Loucy (cell line): ENCODE measurements around the gene SCCPDH.

Source experiments
- H2AFZ ChIP-seq: fragments of 200-600 bp; sonication (generic); 2 replicates; pipeline ENCODE4 v1.6.0; 2016; ENCODE audit warnings: antibody characterized with exemption, mild to moderate bottlenecking, low read length, moderate library complexity
- H3F3A ChIP-seq: fragments of 200-600 bp; 2 replicates; pipeline ENCODE4 v1.6.0; 2016; ENCODE audit warnings: antibody characterized with exemption, low read depth, mild to moderate bottlenecking
- H3K27me3 ChIP-seq: fragments of 200-600 bp; sonication (generic); 2 replicates; pipeline ENCODE4 v1.6.1; 2014; ENCODE audit warnings: low read length, mild to moderate bottlenecking; ENCODE audit not compliant: insufficient read depth, poor library complexity, severe bottlenecking
- H3K36me3 ChIP-seq: fragments of 200-600 bp; sonication (generic); 2 replicates; pipeline ENCODE4 v1.6.1; 2016; ENCODE audit warnings: low read length; ENCODE audit not compliant: insufficient read depth
- H3K4me1 ChIP-seq: fragments of 200-600 bp; sonication (generic); 2 replicates; pipeline ENCODE4 v1.5.1; 2014; ENCODE audit warnings: low read length, mild to moderate bottlenecking; ENCODE audit not compliant: insufficient read depth, poor library complexity, severe bottlenecking
- H3K4me2 ChIP-seq: fragments of 200-600 bp; sonication (generic); 2 replicates; pipeline ENCODE4 v1.6.0; 2014; ENCODE audit warnings: antibody characterized with exemption, low read length, low read depth, mild to moderate bottlenecking; ENCODE audit not compliant: poor library complexity, severe bottlenecking
- H3K4me3 ChIP-seq: fragments of 200-600 bp; sonication (generic); 2 replicates; pipeline ENCODE4 v1.5.1; 2014; ENCODE audit warnings: low read length, mild to moderate bottlenecking, mixed read lengths; ENCODE audit not compliant: poor library complexity, severe bottlenecking
- H3K79me2 ChIP-seq: fragments of 200-600 bp; sonication (generic); 2 replicates; pipeline ENCODE4 v1.6.1; 2014; ENCODE audit warnings: low read length; ENCODE audit not compliant: insufficient read depth
- H3K9ac ChIP-seq: fragments of 200-600 bp; sonication (generic); 2 replicates; pipeline ENCODE4 v1.6.0; 2014; ENCODE audit warnings: mild to moderate bottlenecking, low read depth, low read length, moderate library complexity; ENCODE audit not compliant: poor library complexity, severe bottlenecking
- H3K9me2 ChIP-seq: fragments of 200-600 bp; sonication (generic); replicated peaks from 2 replicates; pipeline ENCODE4 v1.6.1; 2016; ENCODE audit warnings: low read depth, low read length, mixed read lengths
- H3K9me3 ChIP-seq: fragments of 200-600 bp; sonication (generic); 2 replicates; pipeline ENCODE4 v1.6.1; 2014; ENCODE audit warnings: mild to moderate bottlenecking, antibody characterized with exemption, low read length, low read depth; ENCODE audit not compliant: insufficient read depth
- H4K20me1 ChIP-seq: fragments of 200-600 bp; sonication (generic); 2 replicates; pipeline ENCODE4 v1.6.0; 2014; ENCODE audit warnings: antibody characterized with exemption, low read length, mild to moderate bottlenecking; ENCODE audit not compliant: insufficient read depth, poor library complexity, severe bottlenecking
- EZH2phosphoT487 ChIP-seq: fragments of 200-600 bp; IDR thresholded peaks from 2 replicates; pipeline ENCODE4 v1.6.1; 2018; ENCODE audit warnings: antibody characterized with exemption, mild to moderate bottlenecking, moderate library complexity, borderline replicate concordance
- TF ChIP-seq, protein P1 (sequence below): fragments of 200-600 bp; sonication (generic); conservative IDR thresholded peaks from 2 replicates; pipeline ENCODE4 v1.5.1; 2014; ENCODE audit warnings: mild to moderate bottlenecking, antibody characterized with exemption, low read length

Gene SCCPDH

DNA sequence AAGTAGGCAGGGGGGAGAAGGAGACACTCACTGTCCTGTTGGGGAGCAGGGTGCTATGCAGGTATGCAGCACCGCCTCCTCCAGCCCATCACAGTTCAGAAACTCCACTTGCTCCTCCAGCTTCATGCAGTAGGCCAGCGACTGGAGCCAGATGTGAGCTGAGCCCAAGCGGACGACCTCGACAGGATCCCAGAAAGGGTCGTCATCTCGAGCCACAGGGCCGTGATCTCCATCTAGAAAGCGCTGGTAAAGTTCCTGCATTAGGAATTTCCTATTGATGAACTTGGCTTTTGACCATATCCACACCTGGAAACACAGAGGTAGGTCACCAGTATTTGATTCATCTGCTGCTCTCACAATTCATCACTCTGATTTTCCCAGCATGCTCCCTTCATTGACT, 56.1 kb downstream of the SCCPDH start:
- Histone ChIP-seq H3F3A (peaks cover 8% of the 10 kb centered on the region; the same call in 1 of the 2 replicates), H4K20me1 (no peaks in the 10 kb centered on the region), H3K9me2 (no peaks in the 10 kb centered on the region), H3K9me3 (no peaks in the 10 kb centered on the region), H3K4me1 (peaks cover 49% of the 10 kb centered on the region), H3K36me3 (peaks cover 26% of the 10 kb centered on the region; the same call in 1 of the 2 replicates), H2AFZ (no peak overlapping the region), H3K27me3 (no peaks in the 10 kb centered on the region), H3K79me2 (no peaks in the 10 kb centered on the region), H3K4me3 (no peak overlapping the region), H3K4me2 (no peak overlapping the region), H3K9ac (no peak overlapping the region)
- no peak for TF ChIP-seq EZH2phosphoT487
- TF ChIP-seq, protein P1, sequence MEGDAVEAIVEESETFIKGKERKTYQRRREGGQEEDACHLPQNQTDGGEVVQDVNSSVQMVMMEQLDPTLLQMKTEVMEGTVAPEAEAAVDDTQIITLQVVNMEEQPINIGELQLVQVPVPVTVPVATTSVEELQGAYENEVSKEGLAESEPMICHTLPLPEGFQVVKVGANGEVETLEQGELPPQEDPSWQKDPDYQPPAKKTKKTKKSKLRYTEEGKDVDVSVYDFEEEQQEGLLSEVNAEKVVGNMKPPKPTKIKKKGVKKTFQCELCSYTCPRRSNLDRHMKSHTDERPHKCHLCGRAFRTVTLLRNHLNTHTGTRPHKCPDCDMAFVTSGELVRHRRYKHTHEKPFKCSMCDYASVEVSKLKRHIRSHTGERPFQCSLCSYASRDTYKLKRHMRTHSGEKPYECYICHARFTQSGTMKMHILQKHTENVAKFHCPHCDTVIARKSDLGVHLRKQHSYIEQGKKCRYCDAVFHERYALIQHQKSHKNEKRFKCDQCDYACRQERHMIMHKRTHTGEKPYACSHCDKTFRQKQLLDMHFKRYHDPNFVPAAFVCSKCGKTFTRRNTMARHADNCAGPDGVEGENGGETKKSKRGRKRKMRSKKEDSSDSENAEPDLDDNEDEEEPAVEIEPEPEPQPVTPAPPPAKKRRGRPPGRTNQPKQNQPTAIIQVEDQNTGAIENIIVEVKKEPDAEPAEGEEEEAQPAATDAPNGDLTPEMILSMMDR, result no peak

DNA sequence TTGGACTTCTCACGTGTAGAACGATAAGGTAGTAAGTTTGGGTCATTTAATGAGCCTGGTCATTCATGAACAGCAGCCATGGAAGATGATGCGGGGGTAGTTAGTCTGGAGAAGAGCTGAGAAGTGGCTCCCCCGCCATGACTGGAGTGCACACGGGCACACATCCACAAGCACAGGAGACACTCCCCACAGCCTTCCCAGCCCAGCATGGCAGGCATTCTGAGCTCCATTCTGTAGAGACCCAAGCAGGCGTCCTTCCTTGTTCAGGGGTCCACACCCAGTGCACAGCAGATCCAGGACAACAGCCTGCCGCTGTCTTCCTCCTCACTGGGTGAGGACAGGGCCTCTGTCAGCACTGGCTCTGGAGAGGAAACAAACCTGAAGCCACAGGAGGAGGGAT, 57.0 kb downstream of the SCCPDH start:
- peaks cover 51% of the 10 kb centered on the region for H3K4me1 ChIP-seq

DNA sequence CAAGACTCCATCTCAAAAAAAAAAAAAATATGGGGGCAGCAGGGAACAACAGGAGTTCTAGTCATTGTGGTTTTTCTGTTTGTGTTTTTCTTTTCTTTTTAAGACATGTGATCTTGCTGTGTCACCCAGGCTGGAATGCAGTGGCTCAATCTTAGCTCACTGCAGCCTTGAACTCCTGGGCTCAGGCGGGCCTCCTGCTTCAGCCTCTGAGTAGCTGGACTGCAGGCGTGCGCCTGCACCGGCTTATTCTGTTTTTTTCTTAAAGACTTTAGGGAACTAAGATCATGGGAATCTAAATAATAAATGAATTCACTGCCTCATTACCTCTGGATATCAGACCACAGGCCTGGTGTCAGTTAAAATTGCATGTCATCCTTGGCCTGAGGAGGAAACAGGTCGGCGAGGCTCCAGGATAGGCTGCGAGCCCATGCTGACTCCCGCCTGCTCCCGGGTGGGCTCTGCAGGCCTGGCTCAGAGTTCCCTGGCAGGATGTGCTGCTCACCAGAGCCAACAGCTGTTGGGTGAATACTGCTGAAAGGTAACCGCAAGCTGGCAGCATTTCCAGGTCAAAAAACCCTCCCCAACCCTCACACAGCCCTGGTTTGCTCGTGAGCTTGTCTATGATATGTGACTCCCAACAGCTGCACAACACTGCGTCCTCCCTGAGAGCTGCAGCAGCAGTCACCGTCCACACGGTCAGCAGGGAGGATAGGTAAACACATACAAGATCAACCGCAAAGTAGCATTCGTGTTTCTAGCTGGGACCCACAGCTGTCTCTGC, 58.1 kb downstream of the SCCPDH start:
- Histone ChIP-seq H3K4me1 (peaks cover 51% of the 10 kb centered on the region), H3K36me3 (peaks cover 5% of the 10 kb centered on the region; the same call in 1 of the 2 replicates), H3K9me3 (no peaks in the 10 kb centered on the region), H4K20me1 (no peaks in the 10 kb centered on the region), H3F3A (peaks cover 8% of the 10 kb centered on the region; the same call in 1 of the 2 replicates), H3K4me2 (peak overlapping the region; percentile 68), H2AFZ (no peak overlapping the region), H3K4me3 (peak overlapping the region; percentile 44), H3K79me2 (no peaks in the 10 kb centered on the region), H3K9me2 (no peaks in the 10 kb centered on the region), H3K27me3 (no peaks in the 10 kb centered on the region), H3K9ac (peak overlapping the region; percentile 60)
- TF ChIP-seq EZH2phosphoT487, result no peak
- TF ChIP-seq, protein P1, result no peak

More for the DNA sequence above, 57.0 kb downstream of the SCCPDH start:
- Histone ChIP-seq H3K4me2 (peak overlapping the region; percentile 68), H3K4me3 (no peak overlapping the region), H2AFZ (no peak overlapping the region), H3K9ac (peak overlapping the region; percentile 60), H3F3A (peaks cover 8% of the 10 kb centered on the region; the same call in 1 of the 2 replicates), H4K20me1 (no peaks in the 10 kb centered on the region), H3K27me3 (no peaks in the 10 kb centered on the region), H3K9me2 (no peaks in the 10 kb centered on the region), H3K36me3 (peaks cover 16% of the 10 kb centered on the region; the same call in 1 of the 2 replicates), H3K9me3 (no peaks in the 10 kb centered on the region), H3K79me2 (no peaks in the 10 kb centered on the region)
- no peak for TF ChIP-seq EZH2phosphoT487
- TF ChIP-seq, protein P1, result no peak
